ENCODE data around the gene LAMA5. TPM values are rescaled to one million over a fixed set of nuclear protein-coding genes. Genes with fewer than 3 reads are reported as not detected.

LAMA5 gene
- total RNA-seq, 3 donors from 2014 or later, result 16.6 to 114 (median 53.3) TPM

DNA sequence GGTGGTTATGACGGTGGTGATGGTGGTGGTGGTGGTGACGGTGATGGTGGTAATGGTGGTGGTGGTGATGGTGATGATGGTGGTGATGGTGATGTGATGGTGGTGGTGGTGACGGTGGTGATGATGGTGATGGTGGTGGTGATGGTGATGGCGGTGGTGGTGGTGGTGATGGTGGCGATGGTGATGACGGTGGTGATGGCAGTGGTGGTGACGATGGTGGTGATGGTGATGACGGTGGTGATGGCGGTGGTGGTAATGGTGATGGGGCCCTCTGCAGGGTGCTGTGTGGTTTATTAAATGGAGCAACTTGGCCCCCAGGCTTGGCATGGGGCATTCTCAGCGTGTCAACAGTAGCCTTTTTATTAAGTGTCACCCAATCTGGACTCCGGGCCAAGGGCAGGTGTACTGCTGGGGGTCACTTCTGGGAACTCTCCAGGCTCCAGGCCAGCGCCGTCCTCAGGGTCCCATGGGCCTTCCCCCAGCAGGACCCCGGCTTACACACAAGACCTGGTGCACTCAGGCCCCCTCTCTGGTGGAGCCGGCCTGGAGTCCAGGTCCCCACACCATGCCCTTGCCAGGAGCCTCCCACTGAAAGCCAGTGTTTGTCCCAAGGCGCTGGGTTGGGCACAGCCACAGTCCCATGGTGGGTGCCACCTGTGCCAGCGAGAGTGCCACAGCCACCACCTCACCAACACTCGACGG is 31.2 kb upstream of the LAMA5 start:
- no peak overlapping the region for H3K27ac ChIP-seq
- DNase-seq (ENCODE audit: low spot score in 2 of 2), result no peak
- no peak overlapping the region for H3K4me3 ChIP-seq
- no peaks in the 10 kb centered on the region for H3K36me3 ChIP-seq
- H3K27me3 ChIP-seq, result no peaks in the 10 kb centered on the region
- TF ChIP-seq POLR2AphosphoS5 (IDR thresholded peaks at IDR 0.05), result no peak
- TF ChIP-seq, protein P1, sequence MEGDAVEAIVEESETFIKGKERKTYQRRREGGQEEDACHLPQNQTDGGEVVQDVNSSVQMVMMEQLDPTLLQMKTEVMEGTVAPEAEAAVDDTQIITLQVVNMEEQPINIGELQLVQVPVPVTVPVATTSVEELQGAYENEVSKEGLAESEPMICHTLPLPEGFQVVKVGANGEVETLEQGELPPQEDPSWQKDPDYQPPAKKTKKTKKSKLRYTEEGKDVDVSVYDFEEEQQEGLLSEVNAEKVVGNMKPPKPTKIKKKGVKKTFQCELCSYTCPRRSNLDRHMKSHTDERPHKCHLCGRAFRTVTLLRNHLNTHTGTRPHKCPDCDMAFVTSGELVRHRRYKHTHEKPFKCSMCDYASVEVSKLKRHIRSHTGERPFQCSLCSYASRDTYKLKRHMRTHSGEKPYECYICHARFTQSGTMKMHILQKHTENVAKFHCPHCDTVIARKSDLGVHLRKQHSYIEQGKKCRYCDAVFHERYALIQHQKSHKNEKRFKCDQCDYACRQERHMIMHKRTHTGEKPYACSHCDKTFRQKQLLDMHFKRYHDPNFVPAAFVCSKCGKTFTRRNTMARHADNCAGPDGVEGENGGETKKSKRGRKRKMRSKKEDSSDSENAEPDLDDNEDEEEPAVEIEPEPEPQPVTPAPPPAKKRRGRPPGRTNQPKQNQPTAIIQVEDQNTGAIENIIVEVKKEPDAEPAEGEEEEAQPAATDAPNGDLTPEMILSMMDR (IDR thresholded peaks at IDR 0.05), result no peak
- TF ChIP-seq POLR2A (IDR thresholded peaks at IDR 0.05), result no peak
- no peaks in the 10 kb centered on the region for H3K9me3 ChIP-seq
- no peaks in the 10 kb centered on the region for H3K4me1 ChIP-seq
- intact Hi-C loops (cut with DNase I; ENCODE audit: low total_unique reads), result no loop called here

DNA sequence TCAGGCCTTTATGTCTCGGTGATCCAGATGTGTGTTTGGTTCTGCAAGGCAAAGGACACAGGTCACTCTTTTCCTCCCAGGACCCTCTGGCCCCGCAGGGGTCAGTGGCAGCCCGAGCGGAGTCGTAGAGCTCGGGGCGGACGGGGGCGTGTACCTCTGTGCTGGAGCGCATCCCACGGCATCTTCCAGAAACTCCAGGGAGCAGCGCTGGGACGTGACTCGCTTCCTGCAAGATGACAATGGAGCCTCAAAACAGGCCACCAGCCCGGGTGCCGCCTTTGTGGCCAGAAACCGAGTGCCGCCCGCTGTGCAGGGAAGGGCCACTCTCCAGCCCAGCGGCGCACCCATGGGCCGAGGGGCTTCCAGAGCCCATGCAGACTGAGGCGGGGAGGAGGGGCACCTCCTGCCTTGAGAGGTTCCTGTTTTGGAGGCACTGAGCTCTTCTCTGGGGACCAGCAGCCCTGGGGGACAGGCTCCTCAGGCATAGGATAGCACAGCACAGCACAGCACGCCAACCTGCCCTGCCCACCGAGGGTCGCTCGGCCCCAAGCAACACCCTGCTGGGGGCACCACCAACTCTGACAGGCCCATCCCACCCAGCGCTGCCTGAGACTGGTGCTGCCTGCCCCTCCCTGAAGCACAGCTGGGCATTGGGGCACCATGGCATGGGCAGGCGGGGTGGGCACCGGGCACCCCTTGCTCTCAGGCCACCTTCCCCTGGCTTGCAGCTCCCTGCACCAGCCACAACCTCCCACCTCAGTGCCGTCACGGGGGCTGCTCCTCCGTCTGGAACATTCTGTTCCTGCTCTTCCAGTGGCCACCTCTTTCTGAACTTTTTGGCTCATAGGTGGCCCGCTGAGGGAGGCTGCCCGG is 29.5 kb upstream of the LAMA5 start:
- TF ChIP-seq POLR2A (IDR thresholded peaks at IDR 0.05), result no peak
- no peak for TF ChIP-seq POLR2AphosphoS5 (IDR thresholded peaks at IDR 0.05)
- TF ChIP-seq, protein P1 (IDR thresholded peaks at IDR 0.05), result no peak
- no peaks in the 10 kb centered on the region for H3K36me3 ChIP-seq
- H3K27ac ChIP-seq, result no peak overlapping the region
- DNase-seq (ENCODE audit: low spot score in 2 of 2), result no peak
- no peak overlapping the region for H3K4me3 ChIP-seq
- no peaks in the 10 kb centered on the region for H3K27me3 ChIP-seq
- no peaks in the 10 kb centered on the region for H3K4me1 ChIP-seq
- intact Hi-C loops (cut with DNase I; ENCODE audit: low total_unique reads), result no loop called here
- H3K9me3 ChIP-seq, result no peaks in the 10 kb centered on the region

DNA sequence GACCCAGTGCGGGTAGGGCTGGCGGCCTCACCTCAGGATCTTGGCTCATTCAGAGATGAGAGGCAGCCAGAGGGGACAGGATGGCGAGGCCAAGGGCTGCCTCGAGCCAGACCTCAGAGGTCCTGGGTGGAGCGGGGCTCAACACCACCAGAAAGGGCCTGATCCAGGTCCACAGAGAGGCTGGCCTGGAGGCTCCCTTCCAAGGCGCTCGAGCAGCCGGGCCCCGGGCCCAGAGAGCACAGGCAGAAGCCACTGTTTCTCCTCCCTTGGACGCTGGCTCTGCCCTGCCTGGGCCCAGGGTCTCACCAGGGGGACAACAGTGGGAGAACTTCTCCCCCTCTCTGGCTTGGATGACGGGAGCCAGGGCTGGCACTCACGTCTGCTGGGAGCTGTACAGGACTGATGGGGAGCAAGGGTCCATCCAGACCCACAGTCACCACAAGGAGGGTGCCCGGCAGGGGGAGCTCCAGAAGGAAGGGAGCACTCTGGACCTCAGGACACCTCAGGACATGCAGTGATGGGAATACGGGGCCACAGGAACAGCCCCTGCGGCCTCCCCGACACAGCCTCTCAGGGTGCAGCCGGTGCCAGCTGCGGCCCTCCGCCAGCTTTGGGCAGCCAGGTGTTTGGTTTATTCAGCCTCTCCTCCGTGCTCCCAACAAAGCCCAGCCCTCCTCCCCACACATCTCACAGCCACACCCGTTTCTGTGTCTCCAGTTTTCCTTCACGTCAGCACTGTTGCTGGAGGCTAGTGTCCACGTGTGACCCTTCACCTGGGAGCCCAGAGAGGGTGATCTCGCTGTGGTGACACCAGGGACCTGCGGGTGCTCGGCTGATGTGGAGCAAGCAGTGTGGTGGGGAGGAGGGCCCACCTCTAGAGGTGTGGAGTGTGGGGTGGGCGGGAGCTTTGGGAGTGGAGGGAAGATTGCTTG is 28.5 kb upstream of the LAMA5 start:
- intact Hi-C loops (cut with DNase I; ENCODE audit: low total_unique reads), result no loop called here
- H3K9me3 ChIP-seq, result no peaks in the 10 kb centered on the region
- no peaks in the 10 kb centered on the region for H3K36me3 ChIP-seq
- no peak overlapping the region for H3K4me3 ChIP-seq
- no peaks in the 10 kb centered on the region for H3K4me1 ChIP-seq
- H3K27ac ChIP-seq, result no peak overlapping the region
- no peak for TF ChIP-seq POLR2A (IDR thresholded peaks at IDR 0.05)
- no peaks in the 10 kb centered on the region for H3K27me3 ChIP-seq
- DNase-seq (ENCODE audit: low spot score in 2 of 2), result no peak

DNA sequence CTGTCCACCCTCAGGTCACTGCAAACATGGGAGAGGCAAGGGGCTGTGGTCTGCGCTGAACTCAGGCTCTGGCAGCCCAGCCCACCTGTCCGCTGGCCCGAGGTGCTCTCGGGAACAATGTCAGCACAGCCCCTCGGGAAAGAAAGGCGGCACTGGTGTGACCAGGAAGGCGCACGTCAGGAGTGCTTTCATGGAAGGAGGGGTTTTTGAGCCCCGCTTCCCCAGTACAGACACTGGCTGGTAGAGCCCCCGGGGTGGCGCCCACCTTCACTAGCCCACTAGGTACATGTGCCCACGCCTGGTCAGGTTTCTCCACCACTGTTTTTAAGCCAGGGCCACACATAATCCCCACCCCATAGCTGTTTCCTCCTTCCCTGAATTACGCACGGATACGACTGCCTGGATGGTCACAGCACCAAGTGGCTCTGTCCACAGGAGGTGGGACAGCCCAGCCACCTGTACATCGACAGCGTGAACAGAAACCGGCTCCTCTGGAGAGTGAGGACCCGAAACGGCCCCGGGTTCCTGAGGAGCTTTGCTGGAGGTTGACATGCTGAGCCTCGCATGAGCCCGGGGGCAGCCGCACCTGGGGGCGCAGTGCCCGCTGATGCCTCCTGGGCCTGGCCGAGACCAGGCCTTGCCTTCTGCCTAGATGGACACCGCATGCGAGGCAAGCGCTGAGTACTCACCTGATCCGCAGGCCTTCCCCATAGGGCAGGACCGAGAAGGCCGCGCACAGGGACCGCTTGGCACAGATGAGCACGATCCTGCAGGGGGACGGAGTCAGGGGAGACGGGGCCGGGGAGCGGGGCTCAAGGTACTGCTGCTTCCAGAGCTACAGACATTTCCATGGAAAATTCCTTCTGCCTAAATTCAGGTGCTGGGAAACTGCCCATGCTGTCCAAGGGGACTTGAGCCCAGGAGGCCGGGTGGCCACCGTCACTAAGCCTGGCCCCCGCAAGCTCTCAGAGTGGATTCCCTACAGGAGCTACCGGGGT is 27.4 kb upstream of the LAMA5 start:
- no peak overlapping the region for H3K4me3 ChIP-seq
- TF ChIP-seq POLR2A (IDR thresholded peaks at IDR 0.05) (no peak), POLR2AphosphoS5 (IDR thresholded peaks at IDR 0.05) (no peak)
- TF ChIP-seq, protein P1 (IDR thresholded peaks at IDR 0.05), result no peak
- no peak overlapping the region for H3K27ac ChIP-seq
- intact Hi-C loops (cut with DNase I; ENCODE audit: low total_unique reads), result no loop called here
- DNase-seq (ENCODE audit: low spot score in 2 of 2), result no peak
- no peaks in the 10 kb centered on the region for H3K36me3 ChIP-seq
- no peaks in the 10 kb centered on the region for H3K4me1 ChIP-seq
- no peaks in the 10 kb centered on the region for H3K27me3 ChIP-seq
- no peaks in the 10 kb centered on the region for H3K9me3 ChIP-seq

Measured in breast epithelium (tissue), 4 donors.